Measurements from ENCODE around the gene ZBTB20.
"Not testable (repeated sequence)": the region's sequence is repeated elsewhere in the genome, so short reads cannot be mapped to it uniquely, and the experiment has no call there.

ZBTB20 gene

GRCh38 chr3:114823061-114823460, 324.0 kb downstream of the ZBTB20 start:
- DNase-seq (ENCODE audit: low read depth): no peak
- TF ChIP-seq CTCF (IDR thresholded peaks at IDR 0.05; ENCODE audit: low read depth, low read length, missing control alignments): no peak
- no peak overlapping the region for H3K4me3 ChIP-seq (ENCODE audit: low read depth, low read length)

- DNase-seq (ENCODE audit: low read depth): no peak
- TF ChIP-seq CTCF (IDR thresholded peaks at IDR 0.05; ENCODE audit: low read depth, low read length, missing control alignments): no peak
- H3K4me3 ChIP-seq (ENCODE audit: low read depth, low read length): no peak overlapping the region
Observed at GRCh38 chr3:114816052-114816451, 331.0 kb downstream of the ZBTB20 start.

- not testable (repeated sequence) for H3K4me3 ChIP-seq (ENCODE audit: low read depth, low read length); DNase-seq (ENCODE audit: low read depth)
Observed at GRCh38 chr3:114812541-114813238, 334.4 kb downstream of the ZBTB20 start.

- peak overlapping the region; percentile 22; the same call in 1 of the 2 replicates for H3K4me3 ChIP-seq (ENCODE audit: low read depth, low read length)
- DNase-seq (ENCODE audit: low read depth): peak; percentile 52
- TF ChIP-seq CTCF (IDR thresholded peaks at IDR 0.05; ENCODE audit: low read depth, low read length, missing control alignments): no peak
Observed at GRCh38 chr3:114809668-114810413, 337.2 kb downstream of the ZBTB20 start.

GRCh38 chr3:114804099-114804498, 343.0 kb downstream of the ZBTB20 start:
- DNase-seq (ENCODE audit: low read depth): no peak
- TF ChIP-seq CTCF (IDR thresholded peaks at IDR 0.05; ENCODE audit: low read depth, low read length, missing control alignments): no peak

GRCh38 chr3:114803042-114803695, 343.9 kb downstream of the ZBTB20 start:
- TF ChIP-seq CTCF (IDR thresholded peaks at IDR 0.05; ENCODE audit: low read depth, low read length, missing control alignments): no peak
- H3K4me3 ChIP-seq (ENCODE audit: low read depth, low read length): no peak overlapping the region
- no peak for DNase-seq (ENCODE audit: low read depth)

More at GRCh38 chr3:114804099-114804498, 343.0 kb downstream of the ZBTB20 start:
- no peak overlapping the region for H3K4me3 ChIP-seq (ENCODE audit: low read depth, low read length)

- no peak for DNase-seq (ENCODE audit: low read depth)
- no peak overlapping the region for H3K4me3 ChIP-seq (ENCODE audit: low read depth, low read length)
- TF ChIP-seq CTCF (IDR thresholded peaks at IDR 0.05; ENCODE audit: low read depth, low read length, missing control alignments): no peak
Observed at GRCh38 chr3:114800272-114801031, 346.6 kb downstream of the ZBTB20 start.

Data from GM12864 (cell line).